Left kidney (tissue), 2 donors: Measurements from ENCODE around the gene ACBD6. TPM values are rescaled to one million over a fixed set of nuclear protein-coding genes. Genes with fewer than 3 reads are reported as not detected.
"Not testable (repeated sequence)": the region's sequence is repeated elsewhere in the genome, so short reads cannot be mapped to it uniquely, and the experiment has no call there.

Source experiments
- DNase-seq: peaks from one replicate; pipeline ENCODE4 v3.0.0-alpha.2; 2013
- polyA plus RNA-seq: library from polyadenylated mRNA; unstranded; fragments of 120-200 nt; gene quantifications from one replicate; pipeline ENCODE4 v1.2.1, GENCODE V29; 2013; ENCODE audit not compliant: insufficient read length

ACBD6 gene
- polyA plus RNA-seq, 1 donor = 84.9 TPM

GRCh38 chr1:180415985-180416633, 86.3 kb downstream of the ACBD6 start:
- DNase-seq = no peak

GRCh38 chr1:180415236-180415848, 87.0 kb downstream of the ACBD6 start:
- DNase-seq = no peak

- DNase-seq = no peak
Observed at GRCh38 chr1:180412583-180412982, 89.8 kb downstream of the ACBD6 start.

GRCh38 chr1:180408128-180408527, 94.2 kb downstream of the ACBD6 start:
- DNase-seq = not testable (repeated sequence)

- DNase-seq = no peak
Observed at GRCh38 chr1:180407051-180407450, 95.3 kb downstream of the ACBD6 start.

GRCh38 chr1:180402551-180402950, 99.8 kb downstream of the ACBD6 start:
- no peak for DNase-seq

GRCh38 chr1:180402001-180402400, 100.4 kb downstream of the ACBD6 start:
- no peak for DNase-seq

GRCh38 chr1:180397175-180397574, 105.2 kb downstream of the ACBD6 start:
- DNase-seq = no peak

- DNase-seq = no peak
Observed at GRCh38 chr1:180392427-180393145, 109.8 kb downstream of the ACBD6 start.

- no peak for DNase-seq
Observed at GRCh38 chr1:180392020-180392419, 110.4 kb downstream of the ACBD6 start.

GRCh38 chr1:180387413-180387812, 115.0 kb downstream of the ACBD6 start:
- no peak for DNase-seq

GRCh38 chr1:180386745-180387367, 115.5 kb downstream of the ACBD6 start:
- no peak for DNase-seq

GRCh38 chr1:180385144-180385543, 117.2 kb downstream of the ACBD6 start:
- no peak for DNase-seq

GRCh38 chr1:180384286-180385005, 117.9 kb downstream of the ACBD6 start:
- no peak for DNase-seq

- no peak for DNase-seq
Observed at GRCh38 chr1:180382326-180383115, 119.9 kb downstream of the ACBD6 start.

GRCh38 chr1:180381184-180381580, 121.2 kb downstream of the ACBD6 start:
- no peak for DNase-seq

GRCh38 chr1:180380259-180381183, 121.9 kb downstream of the ACBD6 start:
- no peak for DNase-seq

GRCh38 chr1:180376800-180377199, 125.6 kb downstream of the ACBD6 start:
- DNase-seq = no peak

GRCh38 chr1:180376253-180376652, 126.1 kb downstream of the ACBD6 start:
- no peak for DNase-seq

GRCh38 chr1:180372728-180373127, 129.6 kb downstream of the ACBD6 start:
- no peak for DNase-seq
